ENCODE measurements around the gene CTNS.

The CTNS gene

DNA sequence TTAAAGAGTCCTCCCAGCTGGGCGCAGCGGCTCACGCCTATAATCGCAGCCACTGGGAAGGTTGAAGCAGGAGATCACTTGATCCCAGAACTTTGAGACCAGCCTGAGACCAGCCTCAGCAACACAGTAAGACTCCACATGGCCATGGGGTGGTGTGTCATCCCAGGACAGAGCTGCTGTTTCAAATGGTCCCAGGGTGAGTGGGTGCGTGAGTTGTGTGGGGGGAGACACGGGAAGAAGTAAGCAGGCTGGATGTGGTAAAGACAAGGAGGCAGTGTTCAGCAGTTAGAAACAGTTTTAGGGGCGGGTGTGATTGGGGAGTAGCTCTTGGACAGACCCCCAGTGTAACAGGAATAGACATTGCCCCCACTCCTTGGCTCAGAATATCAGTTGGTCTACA, 4.3 kb upstream of the CTNS start:
- H3K27me3 ChIP-seq (ENCODE audit: control insufficient read depth, insufficient read depth, low read length) = no peaks in the 10 kb centered on the region
- H3K9ac ChIP-seq (ENCODE audit: low read length) = no peak overlapping the region
- H3K4me1 ChIP-seq (ENCODE audit: control insufficient read depth, insufficient read depth, low read length) = no peaks in the 10 kb centered on the region
- H3K4me3 ChIP-seq (ENCODE audit: low read length) = no peak overlapping the region
- H3K27ac ChIP-seq (ENCODE audit: low read depth, low read length) = no peak overlapping the region
- peaks cover 11% of the 10 kb centered on the region for H3K36me3 ChIP-seq (ENCODE audit: control insufficient read depth, insufficient read depth, low read length)

DNA sequence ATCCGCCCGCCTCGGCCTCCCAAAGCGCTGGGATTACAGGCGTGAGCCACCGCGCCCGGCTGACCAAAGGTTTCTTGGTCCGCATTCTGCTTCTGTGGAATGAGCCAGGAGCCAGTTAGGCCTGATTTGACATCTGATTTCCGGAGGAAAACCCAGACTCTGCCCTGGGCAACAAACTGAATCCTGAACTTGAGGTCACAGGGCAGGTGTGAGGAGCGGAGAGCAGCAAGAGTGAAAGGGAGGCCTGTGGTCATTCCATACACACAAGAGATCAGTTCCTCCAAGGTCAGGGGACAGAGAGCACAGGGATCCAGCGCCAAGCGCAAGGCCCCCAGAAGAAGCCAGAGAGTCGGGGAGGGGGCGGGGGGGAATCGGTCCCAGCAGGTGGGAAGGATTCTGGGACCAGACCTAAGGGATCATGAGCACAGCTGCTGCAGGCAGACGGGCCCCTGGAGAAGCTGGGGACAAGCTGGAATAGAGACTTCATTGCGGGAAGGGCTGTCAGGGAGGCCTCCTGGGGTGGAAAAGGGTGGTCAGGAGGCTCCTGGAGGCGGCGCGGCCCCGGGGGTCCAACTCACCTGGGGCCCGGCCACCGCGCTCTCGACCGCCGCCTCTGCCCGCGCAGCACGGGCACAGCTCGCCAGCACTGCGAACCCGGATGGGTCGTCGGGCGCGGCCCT, 946 bp upstream of the CTNS start:
- Histone ChIP-seq H3K9ac (ENCODE audit: low read length) (peak overlapping the region; percentile 80), H3K36me3 (ENCODE audit: control insufficient read depth, insufficient read depth, low read length) (no peaks in the 10 kb centered on the region), H3K4me3 (ENCODE audit: low read length) (peak overlapping the region; percentile 93), H3K27me3 (ENCODE audit: control insufficient read depth, insufficient read depth, low read length) (no peaks in the 10 kb centered on the region), H3K4me1 (ENCODE audit: control insufficient read depth, insufficient read depth, low read length) (no peaks in the 10 kb centered on the region), H3K27ac (ENCODE audit: low read depth, low read length) (peak overlapping the region; percentile 98)

DNA sequence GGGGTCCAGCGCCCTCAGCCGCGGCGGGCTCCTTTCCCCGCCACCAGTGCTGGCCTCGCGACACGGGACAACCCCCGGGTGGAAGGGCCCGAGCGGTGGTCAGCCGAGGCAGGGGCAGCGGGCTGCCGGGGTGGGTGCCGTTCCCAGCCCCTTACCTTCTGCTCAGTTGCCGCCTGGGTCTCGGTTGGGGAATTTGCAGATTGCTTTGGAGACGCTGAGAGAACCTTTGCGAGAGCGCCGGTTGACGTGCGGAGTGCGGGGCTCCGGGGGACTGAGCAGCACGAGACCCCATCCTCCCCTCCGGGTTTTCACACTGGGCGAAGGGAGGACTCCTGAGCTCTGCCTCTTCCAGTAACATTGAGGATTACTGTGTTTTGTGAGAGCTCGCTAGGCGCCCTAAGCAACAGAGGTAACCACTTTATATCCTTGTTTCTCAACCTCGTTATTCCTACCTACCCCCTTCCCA, 381 bp downstream of the CTNS start:
- H3K4me1 ChIP-seq (ENCODE audit: control insufficient read depth, insufficient read depth, low read length) = no peaks in the 10 kb centered on the region
- H3K27me3 ChIP-seq (ENCODE audit: control insufficient read depth, insufficient read depth, low read length) = no peaks in the 10 kb centered on the region
- peak overlapping the region; percentile 98 for H3K4me3 ChIP-seq (ENCODE audit: low read length)
- no peaks in the 10 kb centered on the region for H3K36me3 ChIP-seq (ENCODE audit: control insufficient read depth, insufficient read depth, low read length)
- peak overlapping the region; percentile 80 for H3K9ac ChIP-seq (ENCODE audit: low read length)
- peak overlapping the region; percentile 98 for H3K27ac ChIP-seq (ENCODE audit: low read depth, low read length)

DNA sequence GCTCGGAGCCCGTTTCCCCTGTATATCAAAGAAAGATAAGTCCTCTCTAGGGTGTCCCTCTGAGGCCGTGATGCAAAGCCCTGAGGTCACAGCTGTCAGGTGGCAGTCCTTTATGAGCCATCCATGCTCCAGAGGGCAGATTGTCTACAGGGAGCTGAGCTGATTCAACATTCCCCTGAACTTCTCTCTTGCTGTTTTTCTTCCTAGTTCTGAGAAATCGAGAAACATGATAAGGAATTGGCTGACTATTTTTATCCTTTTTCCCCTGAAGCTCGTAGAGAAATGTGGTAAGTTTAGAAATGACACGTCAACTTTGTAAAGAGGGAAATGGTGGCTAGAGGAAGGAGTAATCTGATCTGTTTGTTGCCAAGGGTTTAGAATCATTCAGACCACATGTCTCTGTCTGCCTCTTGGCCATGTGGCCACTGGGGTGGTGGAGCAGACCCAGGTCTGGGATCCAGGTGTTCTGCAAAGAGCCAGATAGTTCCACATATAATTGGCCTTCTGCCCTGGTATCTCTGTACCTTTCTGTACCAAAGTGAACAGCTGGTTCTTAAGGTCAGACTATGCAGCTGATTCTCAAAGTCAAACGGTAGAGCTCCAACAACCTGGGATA, 3.5 kb downstream of the CTNS start:
- Histone ChIP-seq H3K36me3 (ENCODE audit: control insufficient read depth, insufficient read depth, low read length) (no peaks in the 10 kb centered on the region), H3K9ac (ENCODE audit: low read length) (no peak overlapping the region), H3K27me3 (ENCODE audit: control insufficient read depth, insufficient read depth, low read length) (no peaks in the 10 kb centered on the region), H3K27ac (ENCODE audit: low read depth, low read length) (no peak overlapping the region), H3K4me1 (ENCODE audit: control insufficient read depth, insufficient read depth, low read length) (no peaks in the 10 kb centered on the region), H3K4me3 (ENCODE audit: low read length) (no peak overlapping the region)

DNA sequence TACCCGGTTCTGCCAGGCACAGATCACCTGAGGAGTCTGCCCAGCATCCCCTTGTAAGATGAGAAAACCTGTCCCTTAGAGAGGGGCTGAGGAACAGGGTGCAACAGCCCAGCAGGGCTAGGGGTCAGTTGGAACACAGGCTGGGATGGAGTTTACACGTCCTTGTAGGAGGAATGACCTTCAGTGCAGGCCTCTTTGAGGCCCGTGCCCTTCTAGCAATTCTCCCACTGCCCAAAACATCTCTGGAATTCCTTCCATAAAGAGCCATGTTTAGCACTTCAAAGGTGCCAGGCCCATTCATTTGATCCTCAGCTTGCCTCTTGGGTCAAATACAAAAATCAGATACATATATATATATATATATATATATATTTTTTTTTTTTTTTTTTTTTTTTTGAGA, 4.5 kb downstream of the CTNS start:
- Histone ChIP-seq H3K36me3 (ENCODE audit: control insufficient read depth, insufficient read depth, low read length) (no peaks in the 10 kb centered on the region), H3K4me3 (ENCODE audit: low read length) (no peak overlapping the region), H3K27me3 (ENCODE audit: control insufficient read depth, insufficient read depth, low read length) (no peaks in the 10 kb centered on the region), H3K27ac (ENCODE audit: low read depth, low read length) (no peak overlapping the region), H3K4me1 (ENCODE audit: control insufficient read depth, insufficient read depth, low read length) (no peaks in the 10 kb centered on the region), H3K9ac (ENCODE audit: low read length) (no peak overlapping the region)

DNA sequence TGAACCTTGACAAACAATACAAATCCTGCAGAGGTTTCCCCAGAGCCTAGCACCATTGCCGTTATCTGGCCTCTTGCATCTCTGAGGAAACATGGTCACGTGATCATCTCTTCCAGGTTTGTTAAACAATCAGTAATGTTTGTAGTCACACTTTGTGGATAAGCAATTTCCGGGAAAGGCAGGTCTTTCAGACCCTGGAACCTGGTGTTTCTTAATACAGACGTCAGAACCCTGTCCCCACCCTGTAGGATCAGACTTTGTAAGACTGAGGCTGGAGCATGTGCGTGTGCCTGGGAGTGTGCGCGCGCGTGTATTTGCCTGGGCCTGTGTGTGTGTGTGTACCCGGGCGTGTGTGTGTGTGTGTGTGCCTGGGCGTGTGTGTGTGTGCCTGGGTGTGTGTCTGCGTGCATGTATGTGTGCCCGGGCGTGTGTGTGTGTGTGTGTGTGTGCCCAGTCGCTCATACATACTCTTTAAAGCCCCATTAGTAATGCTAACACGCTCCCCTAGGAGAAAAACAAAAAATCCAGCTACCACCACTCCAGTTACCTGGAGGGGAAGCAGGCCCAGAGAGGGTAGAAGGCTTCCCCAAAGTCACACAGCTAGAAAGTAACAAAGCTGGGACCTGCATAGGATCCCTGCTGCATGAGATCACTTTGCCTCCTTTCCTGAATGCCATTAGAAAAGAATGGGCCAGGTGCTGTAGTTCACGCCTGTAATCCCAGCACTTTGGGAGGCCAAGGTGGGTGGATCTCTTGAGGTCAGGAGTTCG, 5.3 kb downstream of the CTNS start:
- no peaks in the 10 kb centered on the region for H3K27me3 ChIP-seq (ENCODE audit: control insufficient read depth, insufficient read depth, low read length)
- H3K4me3 ChIP-seq (ENCODE audit: low read length) = no peak overlapping the region
- no peaks in the 10 kb centered on the region for H3K4me1 ChIP-seq (ENCODE audit: control insufficient read depth, insufficient read depth, low read length)
- no peaks in the 10 kb centered on the region for H3K36me3 ChIP-seq (ENCODE audit: control insufficient read depth, insufficient read depth, low read length)
- H3K27ac ChIP-seq (ENCODE audit: low read depth, low read length) = no peak overlapping the region
- H3K9ac ChIP-seq (ENCODE audit: low read length) = no peak overlapping the region

DNA sequence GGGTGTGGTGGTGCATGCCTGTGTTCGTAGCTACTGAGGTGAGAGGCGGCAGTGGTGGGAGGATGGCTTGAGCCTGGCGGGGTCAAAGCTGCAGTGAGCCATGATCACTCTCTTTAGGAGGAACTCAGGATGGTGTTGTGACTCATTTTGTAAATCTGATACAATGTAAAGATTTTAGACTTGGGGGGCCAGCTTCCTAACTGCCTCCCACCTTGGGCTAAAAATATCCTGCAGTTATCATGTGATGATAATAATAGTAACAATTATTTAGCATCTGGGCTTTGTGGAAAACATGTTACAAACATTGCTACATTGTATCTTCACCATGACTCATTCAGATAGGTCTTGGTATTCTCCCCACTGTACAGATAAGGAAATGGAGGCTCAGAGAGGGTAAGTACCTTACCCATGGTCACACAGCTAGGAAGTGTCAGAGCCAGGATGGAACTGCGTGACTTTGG, 7.4 kb downstream of the CTNS start:
- Histone ChIP-seq H3K27ac (ENCODE audit: low read depth, low read length) (no peak overlapping the region), H3K4me1 (ENCODE audit: control insufficient read depth, insufficient read depth, low read length) (no peaks in the 10 kb centered on the region), H3K27me3 (ENCODE audit: control insufficient read depth, insufficient read depth, low read length) (no peaks in the 10 kb centered on the region), H3K36me3 (ENCODE audit: control insufficient read depth, insufficient read depth, low read length) (no peaks in the 10 kb centered on the region), H3K9ac (ENCODE audit: low read length) (no peak overlapping the region), H3K4me3 (ENCODE audit: low read length) (no peak overlapping the region)

DNA sequence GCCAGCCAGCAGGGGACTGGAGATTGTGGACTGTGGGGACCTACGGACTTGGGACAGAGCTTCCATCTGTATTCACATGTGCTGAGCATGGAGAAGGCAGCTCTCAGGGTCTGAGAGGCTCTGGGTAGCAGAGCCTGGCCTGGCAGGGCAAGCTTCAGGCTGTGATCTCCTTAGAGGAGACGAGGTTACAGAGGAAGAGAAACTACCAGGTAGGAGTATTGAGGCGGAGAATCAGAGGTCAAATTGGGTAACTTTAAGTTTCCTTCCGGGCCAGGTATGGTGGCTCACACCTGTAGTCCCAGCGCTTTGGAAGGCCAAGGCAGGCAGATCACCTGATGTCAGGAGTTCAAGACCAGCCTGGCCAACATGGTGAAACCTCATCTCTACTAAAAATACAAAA, 8.8 kb downstream of the CTNS start:
- Histone ChIP-seq H3K36me3 (ENCODE audit: control insufficient read depth, insufficient read depth, low read length) (no peaks in the 10 kb centered on the region), H3K27ac (ENCODE audit: low read depth, low read length) (no peak overlapping the region), H3K9ac (ENCODE audit: low read length) (no peak overlapping the region), H3K4me1 (ENCODE audit: control insufficient read depth, insufficient read depth, low read length) (no peaks in the 10 kb centered on the region), H3K27me3 (ENCODE audit: control insufficient read depth, insufficient read depth, low read length) (no peaks in the 10 kb centered on the region), H3K4me3 (ENCODE audit: low read length) (no peak overlapping the region)

DNA sequence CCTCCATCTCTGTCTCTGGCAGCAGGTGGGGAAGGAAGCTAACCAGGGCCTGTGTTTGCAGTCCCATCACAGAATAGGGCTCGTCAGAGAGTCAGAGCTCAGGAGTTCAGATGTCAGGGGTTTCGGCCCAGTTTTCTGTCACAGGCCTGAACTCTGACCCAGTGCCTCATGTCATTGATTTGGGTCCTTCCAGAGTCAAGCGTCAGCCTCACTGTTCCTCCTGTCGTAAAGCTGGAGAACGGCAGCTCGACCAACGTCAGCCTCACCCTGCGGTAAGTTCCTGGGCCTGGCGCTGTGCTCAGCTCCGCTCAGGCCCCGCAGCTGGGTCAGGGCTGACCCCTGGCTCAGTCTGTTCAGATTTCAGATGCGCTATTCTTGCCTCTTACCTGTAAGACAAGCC, 10.7 kb downstream of the CTNS start:
- no peak overlapping the region for H3K9ac ChIP-seq (ENCODE audit: low read length)
- H3K27ac ChIP-seq (ENCODE audit: low read depth, low read length) = no peak overlapping the region
- no peaks in the 10 kb centered on the region for H3K36me3 ChIP-seq (ENCODE audit: control insufficient read depth, insufficient read depth, low read length)
- H3K27me3 ChIP-seq (ENCODE audit: control insufficient read depth, insufficient read depth, low read length) = no peaks in the 10 kb centered on the region
- no peaks in the 10 kb centered on the region for H3K4me1 ChIP-seq (ENCODE audit: control insufficient read depth, insufficient read depth, low read length)
- H3K4me3 ChIP-seq (ENCODE audit: low read length) = no peak overlapping the region

DNA sequence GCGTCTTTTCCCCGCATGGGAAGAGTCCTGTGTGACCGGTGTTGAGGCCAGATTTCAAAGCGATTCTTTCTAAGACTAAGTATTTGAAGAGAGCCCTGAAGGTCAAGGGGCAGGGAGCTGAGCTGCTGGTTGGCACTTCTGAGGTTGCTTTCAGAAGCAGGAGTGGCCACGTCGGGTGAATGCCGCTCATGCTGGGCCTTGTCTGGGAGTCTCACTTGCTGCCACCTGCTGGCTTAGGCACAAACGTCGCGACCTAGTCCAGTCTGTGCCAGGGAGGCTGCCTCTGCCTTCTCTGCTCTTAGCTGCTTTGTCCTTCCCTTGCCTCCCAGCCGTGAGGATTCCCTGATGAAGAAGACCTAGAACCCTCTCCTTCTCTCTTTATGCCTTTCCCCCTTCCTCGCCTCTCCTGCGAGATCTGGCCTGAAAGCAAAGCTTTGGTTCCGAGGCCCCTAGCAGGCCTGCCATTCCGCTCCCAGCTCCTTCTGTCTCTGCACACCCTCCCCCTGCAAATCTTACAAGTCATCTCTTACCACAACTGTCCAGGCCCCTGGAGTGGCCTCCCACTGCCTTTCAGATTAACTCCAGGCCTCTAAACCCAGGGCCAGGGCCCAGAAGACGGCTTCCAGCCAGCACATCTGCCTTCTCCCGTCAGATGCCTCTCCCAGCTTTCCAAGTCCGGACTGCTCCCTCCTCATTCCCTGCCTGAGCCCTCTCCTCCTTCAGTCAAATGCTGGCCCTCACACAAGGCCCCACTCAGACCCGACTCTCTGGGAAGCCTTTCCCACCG, 11.4 kb downstream of the CTNS start:
- H3K27ac ChIP-seq (ENCODE audit: low read depth, low read length) = no peak overlapping the region
- no peak overlapping the region for H3K4me3 ChIP-seq (ENCODE audit: low read length)
- no peak overlapping the region for H3K9ac ChIP-seq (ENCODE audit: low read length)
- H3K36me3 ChIP-seq (ENCODE audit: control insufficient read depth, insufficient read depth, low read length) = no peaks in the 10 kb centered on the region
- no peaks in the 10 kb centered on the region for H3K4me1 ChIP-seq (ENCODE audit: control insufficient read depth, insufficient read depth, low read length)
- no peaks in the 10 kb centered on the region for H3K27me3 ChIP-seq (ENCODE audit: control insufficient read depth, insufficient read depth, low read length)

DNA sequence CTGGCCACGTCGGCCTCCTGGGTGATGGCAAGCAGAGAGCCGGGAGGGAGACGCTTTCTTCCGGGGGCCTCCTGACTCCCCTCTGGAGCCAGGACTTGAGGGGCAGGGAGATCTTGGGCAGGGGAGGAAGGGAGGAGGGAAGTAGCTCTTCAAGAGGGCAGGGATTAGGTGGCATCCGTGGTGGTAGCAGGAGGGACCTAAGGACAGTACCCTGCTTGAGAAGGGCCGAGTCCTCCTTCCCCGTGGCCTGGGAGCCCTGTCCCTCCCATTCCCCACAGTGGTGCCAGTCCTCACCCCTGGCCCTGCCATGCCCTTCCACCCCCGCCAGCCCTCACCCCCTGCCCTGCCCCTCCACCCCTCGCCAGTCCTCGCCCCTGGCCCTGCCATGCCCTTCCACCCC, 19.2 kb downstream of the CTNS start:
- Histone ChIP-seq H3K9ac (ENCODE audit: low read length) (no peak overlapping the region), H3K4me3 (ENCODE audit: low read length) (no peak overlapping the region), H3K36me3 (ENCODE audit: control insufficient read depth, insufficient read depth, low read length) (no peaks in the 10 kb centered on the region), H3K27ac (ENCODE audit: low read depth, low read length) (no peak overlapping the region), H3K27me3 (ENCODE audit: control insufficient read depth, insufficient read depth, low read length) (no peaks in the 10 kb centered on the region), H3K4me1 (ENCODE audit: control insufficient read depth, insufficient read depth, low read length) (peaks cover 4% of the 10 kb centered on the region)

DNA sequence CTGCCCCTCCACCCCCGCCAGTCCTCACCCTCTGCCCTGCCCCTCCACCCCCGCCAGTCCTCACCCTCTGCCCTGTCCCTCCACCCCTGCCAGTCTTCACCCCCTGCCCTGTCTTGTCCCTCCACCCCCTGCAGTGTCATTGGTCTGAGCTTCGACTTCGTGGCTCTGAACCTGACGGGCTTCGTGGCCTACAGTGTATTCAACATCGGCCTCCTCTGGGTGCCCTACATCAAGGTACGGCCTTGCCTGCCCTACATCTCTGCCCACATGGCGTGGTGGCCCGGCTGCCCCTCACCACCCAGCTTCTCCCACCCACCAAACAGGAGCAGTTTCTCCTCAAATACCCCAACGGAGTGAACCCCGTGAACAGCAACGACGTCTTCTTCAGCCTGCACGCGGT, 19.8 kb downstream of the CTNS start:
- H3K4me3 ChIP-seq (ENCODE audit: low read length) = no peak overlapping the region
- H3K27me3 ChIP-seq (ENCODE audit: control insufficient read depth, insufficient read depth, low read length) = no peaks in the 10 kb centered on the region
- H3K36me3 ChIP-seq (ENCODE audit: control insufficient read depth, insufficient read depth, low read length) = no peaks in the 10 kb centered on the region
- H3K27ac ChIP-seq (ENCODE audit: low read depth, low read length) = no peak overlapping the region
- no peak overlapping the region for H3K9ac ChIP-seq (ENCODE audit: low read length)
- peaks cover 4% of the 10 kb centered on the region for H3K4me1 ChIP-seq (ENCODE audit: control insufficient read depth, insufficient read depth, low read length)
